NCI-H1930 (cell line): ENCODE measurements around the gene HIP1.
"Not testable (repeated sequence)": the region's sequence is repeated elsewhere in the genome, so short reads cannot be mapped to it uniquely, and the experiment has no call there.

Experiments
- DNase-seq, 2 experiments: peaks; one replicate each; lab custom pipeline; 2025; lab: John Stamatoyannopoulos, UW

The HIP1 gene

GRCh38 chr7:75716992-75717626 lies 21.6 kb downstream of the HIP1 start:
- no peak for DNase-seq

GRCh38 chr7:75715864-75716263 lies 22.9 kb downstream of the HIP1 start:
- no peak for DNase-seq

DNA sequence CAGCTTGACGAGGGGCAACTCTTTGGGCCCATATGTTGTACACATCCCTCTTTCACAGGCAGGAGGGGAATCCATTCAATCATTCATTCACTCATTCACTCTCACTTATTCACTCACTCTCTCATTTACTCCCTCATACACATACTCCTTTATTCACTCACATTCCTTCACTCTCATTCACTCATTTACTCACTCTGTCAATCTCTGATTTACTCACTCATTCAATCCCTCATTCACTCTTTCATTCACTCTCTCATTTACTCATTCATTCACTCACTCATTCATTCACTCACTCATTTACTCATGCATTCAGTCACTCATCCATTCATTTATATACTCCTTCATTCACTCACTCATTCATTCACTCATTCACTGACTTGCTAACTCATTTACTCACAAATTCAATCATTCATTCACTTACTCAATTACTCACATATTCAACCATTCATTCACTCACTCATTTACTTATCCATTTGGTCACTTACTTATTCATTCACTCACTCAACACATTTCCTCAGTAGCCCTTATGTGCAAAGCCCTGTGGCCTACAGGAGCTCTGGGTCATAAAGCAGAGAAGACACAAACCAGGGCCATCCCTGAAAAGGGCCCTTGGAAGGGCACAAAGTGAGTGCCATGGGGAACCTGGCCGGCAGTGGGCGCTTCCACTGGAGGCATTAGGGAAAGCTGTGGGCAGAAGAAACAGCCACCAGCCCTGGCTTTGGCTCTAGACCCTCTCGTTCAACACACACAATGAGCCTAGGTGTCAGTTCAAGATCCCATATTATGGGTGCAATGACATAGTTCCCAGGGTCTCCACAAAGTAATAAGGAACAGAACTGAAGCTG lies 26.0 kb downstream of the HIP1 start:
- DNase-seq, result no peak

DNA sequence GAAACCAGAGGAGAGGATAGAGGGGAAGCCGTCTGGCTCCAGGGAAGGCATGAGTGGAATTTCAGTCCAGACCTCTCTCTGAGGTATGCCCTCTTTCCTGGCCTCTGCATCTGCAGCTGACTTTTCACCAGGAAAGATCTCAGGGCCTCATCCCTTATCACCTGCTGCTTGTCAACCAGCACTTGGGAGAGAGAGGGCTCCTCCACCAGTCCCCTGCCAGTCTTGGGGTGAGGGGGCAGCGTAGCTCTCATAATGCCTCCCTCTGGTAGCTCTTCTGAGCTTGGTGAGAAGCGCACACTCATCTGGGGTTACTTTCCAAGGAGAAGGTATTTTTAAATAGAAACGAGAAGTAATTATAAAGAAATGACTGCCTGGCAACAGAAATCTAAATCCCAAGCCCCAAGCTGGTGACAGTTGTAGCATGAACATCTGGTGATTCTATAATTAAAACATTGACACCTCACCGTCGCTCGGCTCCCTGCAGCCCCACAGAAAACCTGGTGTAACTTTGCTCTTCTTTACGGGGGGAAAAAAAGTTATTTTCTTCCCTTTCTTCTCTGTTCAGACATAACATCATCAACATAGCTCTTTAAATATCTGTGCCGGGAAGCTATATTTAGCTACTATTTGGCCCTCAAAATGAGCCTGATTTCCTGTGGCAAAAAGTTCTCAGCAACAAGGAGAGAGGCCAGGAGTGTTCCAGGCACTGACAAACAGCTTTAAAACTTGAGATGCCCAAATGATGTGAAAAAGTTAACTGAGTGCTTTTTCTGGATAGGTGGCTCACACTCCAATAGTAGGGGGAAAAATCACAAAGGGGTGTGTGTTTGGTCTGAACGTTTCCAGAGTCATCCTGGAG lies 26.9 kb downstream of the HIP1 start:
- no peak for DNase-seq

DNA sequence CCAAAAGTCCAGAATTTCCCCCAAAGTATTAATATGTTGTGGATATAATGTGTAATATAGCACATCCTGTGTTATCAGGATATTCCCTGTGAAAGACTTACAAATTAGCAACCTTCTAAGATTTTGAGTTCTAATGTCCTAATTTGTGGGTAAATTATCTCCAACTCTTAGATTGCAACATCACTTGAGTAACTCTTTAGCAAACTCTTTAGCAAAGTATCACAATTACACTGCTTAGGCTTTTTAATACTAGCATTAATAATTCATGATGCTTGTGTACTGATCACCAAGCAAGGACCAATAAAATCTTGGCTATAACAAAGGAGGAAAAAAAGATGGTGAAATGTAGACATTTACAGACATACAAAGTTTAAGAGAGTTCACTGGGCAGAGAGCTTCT lies 27.7 kb downstream of the HIP1 start:
- DNase-seq, result no peak

DNA sequence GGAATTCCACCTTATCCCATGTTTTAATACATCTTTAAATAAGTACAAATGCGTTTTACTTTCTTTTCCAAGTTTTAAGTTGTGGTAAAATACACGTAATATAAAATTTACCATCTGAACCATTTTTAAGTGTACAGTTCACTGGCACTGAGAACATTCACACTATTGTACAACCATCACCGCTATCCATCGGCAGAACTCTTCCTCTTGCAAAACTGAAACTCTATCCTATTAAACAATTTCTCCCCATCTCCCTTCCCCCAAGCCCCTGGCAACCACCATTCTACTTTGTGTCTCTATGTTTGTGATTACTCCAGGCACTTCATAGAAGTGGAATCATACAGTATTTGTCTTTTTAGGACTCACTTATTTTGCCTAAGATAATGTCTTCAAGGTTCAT lies 33.8 kb downstream of the HIP1 start:
- DNase-seq, result no peak

DNA sequence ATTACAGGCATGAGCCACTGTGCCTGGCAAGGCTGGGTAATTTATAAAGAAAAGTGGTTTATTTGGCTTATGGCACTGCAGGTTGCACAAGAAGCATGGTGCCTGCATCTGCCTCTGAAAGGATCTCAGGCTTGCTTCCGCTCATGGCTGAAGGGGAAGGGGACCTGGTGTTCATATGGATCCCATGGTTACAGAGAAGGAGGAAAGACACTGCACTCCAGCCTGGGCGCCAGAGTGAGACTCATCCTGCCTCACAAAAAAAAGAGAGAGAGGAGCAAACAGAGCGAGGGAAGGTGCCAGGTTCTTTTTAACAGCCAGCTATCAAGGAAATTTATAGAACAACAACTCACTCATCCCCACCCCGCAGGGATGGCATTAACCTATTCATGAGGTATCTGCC lies 36.2 kb downstream of the HIP1 start:
- no peak for DNase-seq

- DNase-seq, result no peak
These were observed 38.7 kb downstream of the HIP1 start for GRCh38 chr7:75699993-75700392.

DNA sequence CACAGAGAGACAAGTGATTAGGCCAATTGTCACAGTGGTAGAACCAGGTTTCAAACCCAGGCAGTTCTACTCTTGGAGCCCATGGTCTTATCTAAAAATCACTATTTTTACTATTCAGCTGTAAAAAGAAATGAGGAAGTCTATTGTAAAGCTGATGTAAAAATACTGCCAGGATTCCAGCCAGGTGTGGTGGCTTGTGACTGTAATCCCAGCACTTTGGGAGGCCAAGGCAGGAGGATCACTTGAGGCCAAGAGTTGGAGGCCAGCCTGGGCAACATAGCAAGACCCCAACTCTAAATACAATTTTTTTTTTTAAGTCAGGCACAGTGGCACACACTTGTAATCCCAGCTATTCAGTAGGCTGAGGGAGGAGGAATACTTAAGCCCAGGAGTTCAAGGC lies 40.4 kb downstream of the HIP1 start:
- no peak for DNase-seq

- no peak for DNase-seq
These were observed 42.3 kb downstream of the HIP1 start for GRCh38 chr7:75696263-75697037.

DNA sequence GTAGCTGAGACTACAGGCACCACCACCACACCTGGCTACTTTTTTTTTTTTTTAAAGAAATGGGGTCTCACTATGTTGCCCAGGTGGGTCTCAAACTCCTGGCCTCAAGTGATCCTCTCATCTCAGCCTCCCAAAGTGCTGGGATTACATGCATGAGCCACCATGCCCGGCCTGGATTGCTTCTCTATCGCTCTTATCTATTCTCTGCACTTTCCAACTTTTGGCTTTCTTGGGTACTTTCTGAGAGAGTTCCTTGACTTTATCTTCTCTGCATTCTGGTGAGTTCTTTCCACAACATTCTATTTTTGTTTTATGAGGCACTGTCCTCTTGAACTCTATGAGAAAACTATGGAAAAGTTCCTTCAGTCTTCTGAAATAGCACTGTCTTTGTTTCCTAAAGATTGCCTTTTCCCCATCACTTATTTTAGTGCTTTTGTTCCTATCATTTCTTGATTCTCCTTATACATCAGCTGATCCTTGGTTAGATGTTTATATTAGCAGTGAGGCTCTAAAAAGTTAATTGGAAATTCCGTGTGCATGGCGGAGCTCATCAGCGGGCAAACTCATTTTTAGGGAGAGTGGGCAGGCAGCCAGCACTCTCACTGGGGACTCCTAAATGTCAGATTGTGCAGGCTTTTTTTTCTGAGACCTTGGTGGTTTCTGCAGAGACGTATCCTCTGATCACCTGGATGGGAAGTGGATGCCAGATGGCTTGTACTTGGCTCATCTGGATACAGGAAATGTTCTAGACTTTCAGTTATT lies 43.9 kb downstream of the HIP1 start:
- no peak for DNase-seq

GRCh38 chr7:75693668-75694067 lies 45.1 kb downstream of the HIP1 start:
- DNase-seq, result not testable (repeated sequence)

DNA sequence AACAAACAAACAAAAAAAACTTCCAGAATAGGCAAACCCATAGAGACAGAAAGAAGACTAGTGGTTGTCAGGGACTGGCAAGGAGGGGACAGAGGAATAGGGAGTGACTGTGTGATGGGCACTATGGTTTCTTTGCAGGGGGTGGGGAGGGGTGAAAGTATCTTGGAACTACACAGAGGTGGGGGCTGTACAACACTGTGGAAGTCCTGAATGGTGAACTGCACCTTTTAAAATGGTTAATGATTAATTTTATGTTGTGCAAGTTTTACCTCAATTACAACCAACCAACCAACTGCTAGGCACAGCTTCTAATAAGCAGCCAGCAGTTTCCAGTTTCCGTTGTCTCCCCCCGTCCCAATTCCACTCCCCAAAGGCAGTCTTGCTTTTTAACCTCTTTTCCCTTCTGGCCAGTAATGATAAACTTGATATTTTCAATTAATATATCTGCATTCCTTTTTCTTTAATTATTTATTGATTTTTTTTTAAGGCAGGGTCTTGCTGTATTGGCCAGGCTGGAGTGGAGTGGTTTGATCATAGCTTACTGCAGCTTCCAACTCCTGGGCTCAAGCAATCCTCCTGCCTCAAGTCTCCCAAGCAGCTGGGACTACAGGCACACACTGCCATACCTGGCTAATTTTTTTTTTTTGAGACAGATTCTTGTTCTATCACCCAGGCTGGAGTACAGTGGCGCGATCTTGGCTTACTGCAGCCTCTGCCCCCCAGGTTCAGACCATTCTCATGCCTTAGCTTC lies 46.8 kb downstream of the HIP1 start:
- no peak for DNase-seq

DNA sequence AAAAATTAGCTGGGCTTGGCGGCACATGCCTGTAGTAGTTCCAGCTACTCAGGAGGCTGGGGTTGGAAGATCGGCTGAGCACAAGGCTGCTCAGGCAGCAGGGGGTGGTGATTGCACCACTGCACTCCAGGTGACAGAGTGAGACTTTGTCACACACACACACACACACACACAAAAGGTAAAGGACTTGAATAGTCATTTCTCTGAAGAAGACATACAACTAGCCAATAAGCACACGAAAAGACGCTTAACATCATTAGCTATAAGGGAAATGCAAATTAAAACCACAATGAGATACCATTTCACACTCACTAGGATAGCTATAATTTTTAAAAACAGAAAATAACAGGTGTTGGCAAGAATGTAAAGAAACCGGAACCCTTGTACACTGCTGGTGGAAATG lies 48.6 kb downstream of the HIP1 start:
- no peak for DNase-seq

DNA sequence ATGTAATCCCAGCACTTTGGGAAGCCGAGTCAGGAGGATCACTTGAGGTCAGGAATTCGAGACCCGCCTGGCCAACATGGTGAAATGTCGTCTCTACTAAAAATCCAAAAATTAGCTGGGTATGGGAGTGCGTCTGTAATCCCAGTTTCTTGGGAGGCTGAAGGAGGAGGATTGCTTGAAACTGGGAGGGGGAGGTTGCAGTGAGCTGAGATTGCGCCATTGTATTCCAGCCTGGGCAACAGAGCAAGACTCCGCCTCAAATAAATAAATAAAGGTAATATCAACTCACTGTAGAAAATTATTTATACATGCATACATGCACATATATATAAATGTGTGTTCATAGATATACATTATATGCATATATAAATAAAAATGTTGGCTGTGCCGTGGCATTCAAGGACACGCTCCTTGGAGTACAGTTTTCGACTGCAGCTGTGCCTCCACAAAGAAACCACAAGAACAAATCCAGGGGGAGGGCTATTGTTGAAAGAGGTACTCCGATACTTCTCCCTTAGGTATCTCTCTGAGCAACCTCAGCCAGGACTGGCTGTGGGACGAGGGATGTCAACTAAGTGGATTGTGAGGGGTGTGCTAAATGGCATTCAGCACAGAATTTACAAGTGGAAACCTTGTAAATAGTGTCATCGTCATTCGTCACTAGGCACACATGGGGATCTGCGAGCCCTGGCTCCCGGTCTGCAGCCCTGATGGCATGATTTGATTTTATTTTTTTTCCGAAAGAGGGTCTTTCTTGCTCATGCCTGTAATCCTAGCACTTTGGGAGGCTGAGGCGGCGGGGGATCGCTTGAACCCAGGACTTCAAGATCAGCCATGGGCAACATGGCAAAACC lies 49.3 kb downstream of the HIP1 start:
- no peak for DNase-seq

DNA sequence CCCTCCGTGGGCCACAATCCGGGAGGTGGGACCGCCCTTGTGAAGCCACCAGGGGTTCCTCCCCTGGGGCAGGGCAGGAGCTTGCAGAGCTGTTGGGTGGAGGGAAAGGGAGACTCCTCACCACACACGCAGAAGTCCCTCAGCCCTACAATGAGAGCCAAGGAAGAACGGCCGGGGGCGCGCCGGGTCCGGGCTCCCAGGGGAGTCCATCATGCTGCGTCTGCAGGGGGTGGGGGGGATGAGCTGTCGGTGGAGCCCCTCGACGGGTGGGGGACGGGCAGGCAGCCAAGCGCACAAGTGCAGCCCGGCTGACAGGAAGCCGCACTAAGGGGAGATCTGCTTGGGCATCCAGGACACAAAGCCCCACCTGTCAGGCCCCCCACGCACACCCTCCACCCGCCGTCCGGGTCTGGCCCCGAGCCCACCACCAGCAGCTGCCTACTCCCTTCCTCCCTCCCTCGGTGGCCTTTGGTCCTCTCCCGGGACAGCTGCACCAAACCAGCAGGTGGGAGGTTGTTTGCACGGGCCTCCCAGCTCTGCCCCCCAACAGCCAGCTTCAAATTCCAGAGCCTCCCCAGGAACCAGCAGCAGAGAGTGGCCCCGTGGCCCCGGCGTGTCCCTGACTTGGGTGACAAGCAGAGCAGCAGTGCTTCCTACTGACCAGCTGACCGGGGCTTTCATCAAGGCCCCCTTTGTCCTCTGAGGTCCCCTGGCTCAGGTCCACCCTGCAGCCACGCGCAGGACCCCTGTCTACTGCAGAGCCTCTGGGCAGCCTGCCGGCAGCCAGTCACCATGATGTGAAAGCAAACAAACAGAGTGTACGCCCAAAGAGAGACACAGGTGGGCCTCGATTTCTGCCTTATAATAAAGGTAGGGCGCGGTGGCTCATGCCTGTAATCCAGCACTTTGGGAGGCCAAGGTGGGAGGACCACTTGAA lies 50.3 kb downstream of the HIP1 start:
- DNase-seq, result no peak

DNA sequence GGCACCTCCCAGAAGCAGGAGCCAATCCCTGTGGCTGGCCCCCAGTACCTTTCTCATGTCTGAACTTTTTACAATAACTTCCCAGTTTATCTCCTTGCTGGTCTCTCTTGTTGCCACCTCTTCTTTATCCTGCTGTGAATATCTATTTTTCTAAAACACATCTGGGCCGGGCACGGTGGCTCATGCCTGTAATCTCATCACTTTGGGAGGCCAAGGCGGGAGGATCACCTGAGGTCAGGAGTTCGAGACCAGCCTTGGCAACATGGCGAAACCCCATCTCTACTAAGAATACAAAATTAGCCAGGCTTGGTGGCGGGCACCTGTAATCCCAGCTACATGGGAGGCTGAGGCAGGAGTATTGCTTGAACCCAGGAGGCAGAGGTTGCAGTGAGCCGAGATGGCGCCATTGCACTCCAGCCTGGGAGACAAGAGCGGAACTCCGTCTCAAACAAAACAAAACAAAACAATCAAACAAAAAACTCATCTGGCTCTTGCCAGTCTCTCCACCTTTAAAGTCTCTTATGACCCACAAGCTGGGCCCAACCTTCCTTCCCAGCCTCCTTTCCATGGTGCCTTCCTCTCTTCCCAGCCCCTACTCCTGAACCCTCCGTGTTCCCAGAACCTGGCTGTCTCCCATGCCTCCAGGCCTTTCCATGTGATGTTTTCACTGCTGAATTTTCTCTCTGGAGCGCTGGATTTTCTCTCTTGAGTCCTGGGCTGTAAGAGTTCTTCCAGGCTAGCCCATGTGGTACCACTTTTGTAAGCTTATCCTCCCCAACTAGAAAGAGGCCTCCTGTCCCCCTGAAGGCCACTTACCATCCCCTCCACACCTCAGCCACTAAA lies 51.3 kb downstream of the HIP1 start:
- no peak for DNase-seq
